ENCODE results near the gene NOXA1.

- no peak for TF ChIP-seq CTCF (conservative IDR thresholded peaks at IDR 0.05; ENCODE audit: low read depth, low read length)
- no peak for TF ChIP-seq EZH2 (IDR thresholded peaks at IDR 0.05; ENCODE audit: borderline replicate concordance, low read depth, low read length, poor library complexity, severe bottlenecking)
These were observed 13.7 kb upstream of the NOXA1 start for GRCh38 chr9:137409515-137409914.
